Measurements from ENCODE around the gene TFPI. TPM values are rescaled to one million over a fixed set of nuclear protein-coding genes. Genes with fewer than 3 reads are reported as not detected.

TFPI gene
- total and polyA plus RNA-seq, 2 experiments from 2014 or later, result 79.9 to 122 TPM

DNA sequence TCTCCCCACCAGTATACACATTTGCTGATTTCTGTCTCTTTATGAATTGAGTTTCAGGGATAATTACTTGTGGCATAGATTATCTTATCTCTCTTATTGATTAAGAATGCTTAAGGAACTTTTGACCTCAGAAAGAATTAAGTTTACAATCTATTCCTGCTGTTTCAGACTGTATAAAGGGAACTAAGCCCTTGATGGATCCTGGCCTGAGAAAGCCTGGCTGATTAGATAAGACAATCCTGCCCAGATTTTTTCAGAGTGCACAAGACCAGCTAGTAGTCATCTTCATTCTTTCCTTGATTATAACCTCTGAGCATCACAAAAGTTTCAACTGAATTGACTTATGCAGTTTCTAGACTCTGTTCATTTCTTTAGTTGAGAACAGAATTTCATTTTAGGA is 22.7 kb upstream of the TFPI start:
- H4K20me1 ChIP-seq (ENCODE audit: insufficient read depth, poor library complexity, severe bottlenecking), result no peaks in the 10 kb centered on the region

DNA sequence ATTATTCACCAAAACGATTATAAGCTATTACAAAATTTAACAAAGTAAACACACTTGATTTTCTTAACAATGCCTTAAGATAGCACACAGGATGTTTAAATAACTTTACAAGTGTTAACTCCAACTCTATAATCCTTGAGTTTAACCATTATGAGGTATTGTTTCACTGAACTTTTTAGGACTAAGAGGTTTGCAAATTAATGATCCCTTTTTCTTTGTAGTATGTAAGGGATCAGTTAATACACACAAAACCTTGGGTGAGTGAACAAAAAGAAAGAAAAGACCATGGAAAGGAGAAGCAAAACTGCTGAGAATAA is 21.5 kb upstream of the TFPI start:
- H2AFZ ChIP-seq, result peak overlapping the region; percentile 21
- H3K27me3 ChIP-seq, result no peaks in the 10 kb centered on the region
- H3K4me3 ChIP-seq, result no peak overlapping the region
- no peaks in the 10 kb centered on the region for H3K79me2 ChIP-seq
- TF ChIP-seq, protein P1, sequence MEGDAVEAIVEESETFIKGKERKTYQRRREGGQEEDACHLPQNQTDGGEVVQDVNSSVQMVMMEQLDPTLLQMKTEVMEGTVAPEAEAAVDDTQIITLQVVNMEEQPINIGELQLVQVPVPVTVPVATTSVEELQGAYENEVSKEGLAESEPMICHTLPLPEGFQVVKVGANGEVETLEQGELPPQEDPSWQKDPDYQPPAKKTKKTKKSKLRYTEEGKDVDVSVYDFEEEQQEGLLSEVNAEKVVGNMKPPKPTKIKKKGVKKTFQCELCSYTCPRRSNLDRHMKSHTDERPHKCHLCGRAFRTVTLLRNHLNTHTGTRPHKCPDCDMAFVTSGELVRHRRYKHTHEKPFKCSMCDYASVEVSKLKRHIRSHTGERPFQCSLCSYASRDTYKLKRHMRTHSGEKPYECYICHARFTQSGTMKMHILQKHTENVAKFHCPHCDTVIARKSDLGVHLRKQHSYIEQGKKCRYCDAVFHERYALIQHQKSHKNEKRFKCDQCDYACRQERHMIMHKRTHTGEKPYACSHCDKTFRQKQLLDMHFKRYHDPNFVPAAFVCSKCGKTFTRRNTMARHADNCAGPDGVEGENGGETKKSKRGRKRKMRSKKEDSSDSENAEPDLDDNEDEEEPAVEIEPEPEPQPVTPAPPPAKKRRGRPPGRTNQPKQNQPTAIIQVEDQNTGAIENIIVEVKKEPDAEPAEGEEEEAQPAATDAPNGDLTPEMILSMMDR (IDR thresholded peaks at IDR 0.05; ENCODE audit: poor library complexity), result no peak
- TF ChIP-seq EZH2 (IDR thresholded peaks at IDR 0.05; ENCODE audit: borderline replicate concordance) (no peak), EZH2phosphoT487 (IDR thresholded peaks at IDR 0.05; ENCODE audit: low read depth, severe bottlenecking, unreplicated experiment) (no peak)
- peak overlapping the region; percentile 23 for H3K27ac ChIP-seq
- H3K4me2 ChIP-seq, result peak overlapping the region; percentile 30
- H3K9me2 ChIP-seq (replicated peaks; ENCODE audit: insufficient read depth), result no peaks in the 10 kb centered on the region
- WGBS (ENCODE audit: low lambda C conversion rate, missing lambda C conversion rate), result 6% methylated on average over 1 of the region's 1 CpG
- no peaks in the 10 kb centered on the region for H4K20me1 ChIP-seq (ENCODE audit: insufficient read depth, poor library complexity, severe bottlenecking)
- peaks cover 27% of the 10 kb centered on the region for H3K4me1 ChIP-seq (ENCODE audit: insufficient read depth)
- no peak for DNase-seq (ENCODE audit: low spot score)
- no peaks in the 10 kb centered on the region for H3K36me3 ChIP-seq (replicated peaks; ENCODE audit: insufficient read depth, low read depth)
- no peaks in the 10 kb centered on the region for H3K9me3 ChIP-seq (ENCODE audit: low read depth)

More for the DNA sequence above, 22.7 kb upstream of the TFPI start:
- Histone ChIP-seq H3K4me2 (peak overlapping the region; percentile 41), H3K4me1 (ENCODE audit: insufficient read depth) (peaks cover 27% of the 10 kb centered on the region), H3K36me3 (replicated peaks; ENCODE audit: insufficient read depth, low read depth) (no peaks in the 10 kb centered on the region), H3K9me2 (replicated peaks; ENCODE audit: insufficient read depth) (no peaks in the 10 kb centered on the region), H3K4me3 (no peak overlapping the region), H3K9me3 (ENCODE audit: low read depth) (no peaks in the 10 kb centered on the region), H3K27me3 (no peaks in the 10 kb centered on the region), H3K79me2 (no peaks in the 10 kb centered on the region), H3K27ac (no peak overlapping the region), H2AFZ (no peak overlapping the region)
- DNase-seq (ENCODE audit: low spot score), result no peak
- TF ChIP-seq, protein P1 (IDR thresholded peaks at IDR 0.05; ENCODE audit: poor library complexity), result no peak
- TF ChIP-seq EZH2 (IDR thresholded peaks at IDR 0.05; ENCODE audit: borderline replicate concordance), result no peak
- no peak for TF ChIP-seq EZH2phosphoT487 (IDR thresholded peaks at IDR 0.05; ENCODE audit: low read depth, severe bottlenecking, unreplicated experiment)

DNA sequence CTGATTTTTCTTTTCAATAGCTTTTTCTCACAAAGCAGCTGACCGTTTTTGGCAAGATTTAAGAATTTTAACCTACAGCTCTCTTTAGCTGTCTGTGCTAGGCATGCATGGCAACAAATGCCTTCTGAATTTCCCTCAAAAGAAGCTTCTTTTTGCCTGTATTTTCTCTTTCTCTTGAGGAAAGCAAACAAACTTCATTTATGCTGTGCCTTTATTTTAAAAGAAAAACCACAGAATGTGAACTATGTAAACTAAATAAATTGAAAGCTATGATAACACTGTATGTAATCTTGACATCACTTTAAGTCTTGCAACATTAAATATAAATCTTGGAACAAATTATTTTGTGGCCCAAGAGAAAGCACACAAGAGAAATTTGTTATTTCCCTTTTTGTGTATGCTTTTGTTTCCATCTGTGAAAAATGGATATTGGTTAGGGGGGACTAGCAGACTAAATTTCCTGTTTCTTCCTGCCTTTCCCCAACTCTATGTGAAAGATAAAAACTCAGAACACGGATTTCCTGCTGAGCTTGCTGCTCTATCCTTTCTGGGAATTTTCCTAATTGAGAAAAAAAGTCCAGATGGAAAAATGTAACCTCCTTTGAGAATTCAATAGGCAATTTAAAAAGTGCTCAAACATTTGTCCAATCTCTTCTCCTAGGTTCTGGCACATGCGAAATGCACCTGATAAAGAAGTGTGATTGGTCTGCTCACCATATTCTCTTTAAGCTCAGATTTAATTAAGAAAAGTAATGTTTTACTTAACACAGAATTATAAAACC is 20.9 kb upstream of the TFPI start:
- Histone ChIP-seq H3K27me3 (no peaks in the 10 kb centered on the region), H3K4me1 (ENCODE audit: insufficient read depth) (peaks cover 27% of the 10 kb centered on the region), H3K9me2 (replicated peaks; ENCODE audit: insufficient read depth) (no peaks in the 10 kb centered on the region), H3K27ac (peak overlapping the region; percentile 23), H3K4me2 (peak overlapping the region; percentile 30), H3K4me3 (no peak overlapping the region), H3K79me2 (no peaks in the 10 kb centered on the region), H4K20me1 (ENCODE audit: insufficient read depth, poor library complexity, severe bottlenecking) (no peaks in the 10 kb centered on the region), H2AFZ (peak overlapping the region; percentile 21), H3K36me3 (replicated peaks; ENCODE audit: insufficient read depth, low read depth) (no peaks in the 10 kb centered on the region), H3K9me3 (ENCODE audit: low read depth) (no peaks in the 10 kb centered on the region)
- no peak for DNase-seq (ENCODE audit: low spot score)
- TF ChIP-seq EZH2phosphoT487 (IDR thresholded peaks at IDR 0.05; ENCODE audit: low read depth, severe bottlenecking, unreplicated experiment) (no peak), EZH2 (IDR thresholded peaks at IDR 0.05; ENCODE audit: borderline replicate concordance) (no peak)
- TF ChIP-seq, protein P1 (IDR thresholded peaks at IDR 0.05; ENCODE audit: poor library complexity), result no peak
- WGBS (ENCODE audit: low lambda C conversion rate, missing lambda C conversion rate), result 30% methylated on average over 3 of the region's 3 CpGs

Measured in hepatocyte (in vitro differentiated cells).